Heart right ventricle (tissue), 16 donors: ENCODE data around the gene SEC16A. TPM values are rescaled to one million over a fixed set of nuclear protein-coding genes. Genes with fewer than 3 reads are reported as not detected.

ENCODE experiments used
- ATAC-seq, 8 donors: fragments of 200-7000 bp; cut with Tn5 transposase; one replicate each; pipeline ENCODE4 v1.9.1; 2020; ENCODE audit warnings: mild to moderate bottlenecking in 8 of 8, moderate library complexity in 8 of 8, moderate number of reproducible peaks in 1 of 8
- DNase-seq, 2 donors: peaks; one replicate each; pipeline ENCODE4 v3.0.0-alpha.2; 2020
- H3K27ac ChIP-seq, 10 donors: fragments of 200-600 bp; sonication (generic) in 2 of 10; one replicate each; pipeline versions ENCODE4 v1.5.0 to v1.8.0; 2020 to 2022; ENCODE audit warnings: mild to moderate bottlenecking in 3 of 10
- H3K27me3 ChIP-seq, 7 donors: fragments of 200-600 bp; one replicate each; pipeline ENCODE4 v1.8.0; 2021 to 2022; ENCODE audit warnings: mild to moderate bottlenecking in 2 of 7
- H3K36me3 ChIP-seq, 9 donors: fragments of 200-600 bp; sonication (generic) in 1 of 9; one replicate each; pipeline versions ENCODE4 v1.5.0 to v1.8.0; 2020 to 2022; ENCODE audit warnings: mild to moderate bottlenecking in 2 of 9
- H3K4me1 ChIP-seq, 9 donors: fragments of 200-600 bp; sonication (generic) in 1 of 9; one replicate each; pipeline versions ENCODE4 v1.5.0 to v1.8.0; 2020 to 2022; ENCODE audit warnings: mild to moderate bottlenecking in 4 of 9
- H3K4me3 ChIP-seq, 10 donors: fragments of 200-600 bp; sonication (generic) in 2 of 10; one replicate each; pipeline versions ENCODE4 v1.5.0 to v1.8.0; 2020 to 2022; ENCODE audit warnings: mild to moderate bottlenecking in 7 of 10, moderate library complexity in 2 of 10
- H3K9me3 ChIP-seq, 11 donors: fragments of 200-600 bp in 10 of 11; sonication (generic) in 2 of 11; one replicate each; pipeline versions ENCODE4 v1.5.0 to v1.8.0; 2013 to 2022; ENCODE audit warnings: mild to moderate bottlenecking in 2 of 11, control low read depth in 1 of 11, moderate library complexity in 1 of 11
- WGBS, 2 donors: extraction: QIAGEN DNeasy Blood & Tissue Kit; methylation state at CpG; one replicate each; pipeline ENCODE4 v1.1.7; 2013; ENCODE audit warnings: inconsistent platforms in 1 of 2; 5-methylcytosine and 5-hydroxymethylcytosine counted together
- intact Hi-C, 10 donors: fragments of 100-400 bp; cut with DNase I; formaldehyde crosslinking; loops; one replicate each; pipeline versions ENCODE4 v1.11.1 to v1.14.2; 2022
- polyA plus RNA-seq, 2 donors: library from polyadenylated mRNA; stranded (reverse); fragments of 200-250 nt; gene quantifications; one replicate each; pipeline ENCODE4 v1.2.3, GENCODE V29; 2013
- total RNA-seq, 10 donors: library from RNA; stranded (reverse); fragmentation: NEBNext Ultra II Directional in 3 of 10; extraction: Animal tissue kit (Norgen Biotek cat#: 25700) in 3 of 10; gene quantifications; one replicate each; pipeline versions ENCODE4 v1.2.1 to v1.2.4, GENCODE V29; 2021 to 2023
- TF ChIP-seq, protein P1 (sequence below), 9 donors: fragments of 200-600 bp; sonication (generic) in 2 of 9; IDR thresholded peaks; one replicate each; pipeline versions ENCODE4 v1.5.0 to v1.8.0; 2021 to 2022; ENCODE audit warnings: antibody characterized with exemption in 9 of 9, mild to moderate bottlenecking in 5 of 9, moderate library complexity in 1 of 9
- donor health status: Arrhythmogenic right ventricular cardiomyopathy.
- donor health status: ischemic (EF 13 %, LVEDD 7.1; RV severe dilation, severe dysfunction).
- donor health status: healthy with polysubstance abuse.
- donor health status: DM: no; HTN: yes; CAD: no.
- donor health status: DM: no; HTN: no; CAD: no.
- donor health status: ischemic (EF 25% LVEDD 6.9; RV normal size, moderate dysfunction).
- donor health status: ischemic (EF 25% LVEDD 5.7; RV mildly dilated, moderate dysfunction).
- donor health status: healthy.
- donor health status: DM: yes; HTN: yes; CAD: no.
- donor health status: Ischemic cardiomyopathy.
- donor health status: ischemic (EF 35%, LVEDD 5.7; RV mildly dilated, moderate dysfunction).
- donor health status: nonischemic (EF 11% LVEDD 7.7; RV severe dilation, severe dysfunction).
- donor health status: DM: yes; HTN: yes; CAD: no.
- donor health status: PGD.
- donor health status: ischemic (EF 29% LVEDD 5.4; RV normal size, mild dysfunction).
- donor health status: nonischemic (EF 23%, LVEDD 6.1; RV moderate dilation, normal function).

The SEC16A gene
- total and polyA plus RNA-seq, 12 donors: 21.9 to 35.9 (median 28.6) TPM

DNA sequence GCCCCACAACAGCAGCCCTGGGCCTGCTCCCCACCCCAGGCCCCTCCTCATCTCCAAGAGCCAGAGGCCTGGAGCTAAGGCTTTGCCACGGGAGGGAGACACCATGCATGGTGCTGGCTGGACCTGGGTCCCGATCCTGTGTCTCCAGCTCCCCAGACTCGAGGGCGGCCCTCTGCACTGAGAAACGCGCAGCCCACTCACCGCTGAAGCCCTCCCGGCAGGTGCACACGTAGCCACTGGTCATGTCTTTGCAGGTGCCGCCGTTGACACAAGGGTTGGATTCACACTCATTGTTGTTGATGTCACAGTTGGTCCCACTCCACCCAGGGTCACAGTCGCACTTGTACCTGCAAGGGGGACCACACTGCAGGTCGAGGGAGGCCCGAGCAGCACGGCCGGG lies 30.4 kb upstream of the SEC16A start:
- 95 to 97% methylated on average over 16 of the region's 16 CpGs for WGBS, 2 donors
- intact Hi-C loops: no loop called here
- no peaks in the 10 kb centered on the region for H3K9me3 ChIP-seq
- peaks cover 13 to 63% (median 35%) of the 10 kb centered on the region in 9 donors for H3K4me1 ChIP-seq
- no peak overlapping the region for H3K4me3 ChIP-seq
- DNase-seq: no peak
- peaks cover 15 to 100% (median 62%) of the 10 kb centered on the region in 9 donors for H3K36me3 ChIP-seq
- H3K27me3 ChIP-seq: no peaks in the 10 kb centered on the region
- TF ChIP-seq, protein P1, sequence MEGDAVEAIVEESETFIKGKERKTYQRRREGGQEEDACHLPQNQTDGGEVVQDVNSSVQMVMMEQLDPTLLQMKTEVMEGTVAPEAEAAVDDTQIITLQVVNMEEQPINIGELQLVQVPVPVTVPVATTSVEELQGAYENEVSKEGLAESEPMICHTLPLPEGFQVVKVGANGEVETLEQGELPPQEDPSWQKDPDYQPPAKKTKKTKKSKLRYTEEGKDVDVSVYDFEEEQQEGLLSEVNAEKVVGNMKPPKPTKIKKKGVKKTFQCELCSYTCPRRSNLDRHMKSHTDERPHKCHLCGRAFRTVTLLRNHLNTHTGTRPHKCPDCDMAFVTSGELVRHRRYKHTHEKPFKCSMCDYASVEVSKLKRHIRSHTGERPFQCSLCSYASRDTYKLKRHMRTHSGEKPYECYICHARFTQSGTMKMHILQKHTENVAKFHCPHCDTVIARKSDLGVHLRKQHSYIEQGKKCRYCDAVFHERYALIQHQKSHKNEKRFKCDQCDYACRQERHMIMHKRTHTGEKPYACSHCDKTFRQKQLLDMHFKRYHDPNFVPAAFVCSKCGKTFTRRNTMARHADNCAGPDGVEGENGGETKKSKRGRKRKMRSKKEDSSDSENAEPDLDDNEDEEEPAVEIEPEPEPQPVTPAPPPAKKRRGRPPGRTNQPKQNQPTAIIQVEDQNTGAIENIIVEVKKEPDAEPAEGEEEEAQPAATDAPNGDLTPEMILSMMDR (IDR thresholded peaks at IDR 0.05): no peak
- ATAC-seq: no peak
- peak overlapping the region in 8 of 10 donors; percentile 89 to 98 (median 96) for H3K27ac ChIP-seq

DNA sequence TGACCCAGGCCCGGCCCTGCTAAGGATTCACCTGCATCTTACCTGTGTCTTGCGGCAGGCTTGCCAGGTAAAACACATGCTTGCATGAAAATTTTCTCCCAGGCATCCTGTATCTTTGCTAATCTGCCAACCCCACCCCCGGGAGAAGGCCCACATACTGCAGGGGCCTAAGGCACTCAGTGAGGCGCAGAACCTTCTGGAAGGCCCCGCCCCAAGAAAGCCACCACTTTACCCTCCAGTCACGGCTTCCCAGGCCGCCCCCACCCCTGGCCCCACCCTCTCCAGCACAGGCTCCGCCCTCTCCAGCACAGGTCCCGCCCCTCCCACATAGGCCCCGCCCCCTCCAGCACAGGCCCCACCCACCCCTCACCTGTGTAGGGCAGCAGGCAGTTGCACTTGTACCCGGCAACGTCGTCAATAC lies 29.8 kb upstream of the SEC16A start:
- Histone ChIP-seq H3K4me3 (peak overlapping the region in 8 of 10 donors; percentile 12 to 46 (median 30)), H3K4me1 (peaks cover 13 to 62% (median 35%) of the 10 kb centered on the region in 9 donors), H3K36me3 (peaks cover 14 to 100% (median 62%) of the 10 kb centered on the region in 9 donors), H3K9me3 (no peaks in the 10 kb centered on the region), H3K27me3 (no peaks in the 10 kb centered on the region), H3K27ac (peak overlapping the region; percentile 80 to 98 (median 95))
- TF ChIP-seq, protein P1 (IDR thresholded peaks at IDR 0.05): no peak
- WGBS, 2 donors: 68 to 81% methylated on average over 13 of the region's 13 CpGs
- DNase-seq: peak in 1 of 2 donors; percentile 50
- intact Hi-C loops: no loop called here
- ATAC-seq: peak; percentile 1 to 43 (median 29)

GRCh38 chr9:136511670-136512592 lies 29.1 kb upstream of the SEC16A start:
- peak; percentile 85 to 95 for DNase-seq
- intact Hi-C loops: loop anchor here in 1 of 10 donors (2.0 kb wide), 1 partner anchor 27 kb away; no protein-coding TSS in a partner anchor
- Histone ChIP-seq H3K4me3 (peak overlapping the region in 8 of 10 donors; percentile 12 to 46 (median 30)), H3K27ac (peak overlapping the region; percentile 80 to 98 (median 95)), H3K36me3 (peaks cover 14 to 100% (median 67%) of the 10 kb centered on the region in 9 donors), H3K4me1 (peaks cover 13 to 56% (median 35%) of the 10 kb centered on the region in 9 donors), H3K9me3 (no peaks in the 10 kb centered on the region), H3K27me3 (no peaks in the 10 kb centered on the region)
- TF ChIP-seq, protein P1 (IDR thresholded peaks at IDR 0.05): peak in 1 of 9 donors; percentile 13
- peak; percentile 60 to 86 (median 80) for ATAC-seq
- 48 to 57% methylated on average over 46 of the region's 46 CpGs for WGBS, 2 donors

GRCh38 chr9:136511144-136511669 lies 28.4 kb upstream of the SEC16A start:
- no peak for DNase-seq
- peaks cover 14 to 100% (median 72%) of the 10 kb centered on the region in 9 donors for H3K36me3 ChIP-seq
- no peaks in the 10 kb centered on the region for H3K27me3 ChIP-seq
- peaks cover 13 to 56% (median 35%) of the 10 kb centered on the region in 9 donors for H3K4me1 ChIP-seq
- H3K4me3 ChIP-seq: peak overlapping the region in 2 of 10 donors; percentile 9 to 46
- TF ChIP-seq, protein P1 (IDR thresholded peaks at IDR 0.05): no peak
- H3K27ac ChIP-seq: peak overlapping the region; percentile 76 to 98 (median 95)
- WGBS, 2 donors: 73 to 77% methylated on average over 28 of the region's 28 CpGs
- intact Hi-C loops: loop anchor here in 1 of 10 donors (2.0 kb wide), 1 partner anchor 28 kb away; no protein-coding TSS in a partner anchor
- H3K9me3 ChIP-seq: no peaks in the 10 kb centered on the region
- peak in 2 of 8 donors; percentile 2 to 4 for ATAC-seq
